Endothelial cell of umbilical vein (primary cell): ENCODE data around the gene NGLY1.

ENCODE experiments used
- CTCF ChIP-seq, 2 donors: IDR thresholded peaks; 1 replicate in 1 of 2; 2 replicates in 1 of 2; pipeline ENCODE4 v1.5.1; 2011; ENCODE audit warnings: low read length in 2 of 2, mild to moderate bottlenecking in 2 of 2, moderate library complexity in 2 of 2, control low read depth in 1 of 2, inconsistent platforms in 1 of 2, low read depth in 1 of 2; ENCODE audit not compliant: insufficient read depth in 1 of 2; ENCODE audit errors: extremely low read depth in 1 of 2
- EZH2 ChIP-seq: IDR thresholded peaks from 2 replicates; pipeline ENCODE4 v1.6.1; 2012; ENCODE audit warnings: borderline replicate concordance, low read depth, mild to moderate bottlenecking, moderate library complexity, low read length, inconsistent platforms; ENCODE audit not compliant: severe bottlenecking
- FOS ChIP-seq: IDR thresholded peaks from 2 replicates; pipeline ENCODE4 v1.6.1; 2011; ENCODE audit warnings: mild to moderate bottlenecking, low read length, moderate library complexity, borderline replicate concordance; ENCODE audit not compliant: insufficient read depth
- GATA2 ChIP-seq: IDR thresholded peaks from 2 replicates; pipeline ENCODE4 v1.7.0; 2011; ENCODE audit warnings: low read depth, mild to moderate bottlenecking, moderate library complexity, mixed read lengths, low read length; ENCODE audit not compliant: insufficient read length, insufficient read depth
- MYC ChIP-seq: IDR thresholded peaks from one replicate; pipeline ENCODE4 v1.6.1; 2011; ENCODE audit warnings: mild to moderate bottlenecking, low read depth, low read length
- POLR2A ChIP-seq: IDR thresholded peaks from 2 replicates; pipeline ENCODE4 v1.6.1; 2012; ENCODE audit warnings: low read depth, mild to moderate bottlenecking, control low read depth, low read length
- POLR2AphosphoS5 ChIP-seq: IDR thresholded peaks from 2 replicates; pipeline ENCODE4 v1.6.1; 2012; ENCODE audit warnings: low read depth, mild to moderate bottlenecking, control low read depth, low read length, moderate library complexity; ENCODE audit not compliant: insufficient read depth

GRCh38 chr3:25775936-25776335, 7.3 kb downstream of the NGLY1 start:
- TF ChIP-seq MYC, result no peak
- no peak for TF ChIP-seq CTCF (IDR thresholded peaks at IDR 0.05; ENCODE audit: extremely low read depth in 1 of 2, insufficient read depth in 1 of 2, low read depth in 1 of 2, low read length in 2 of 2)
- TF ChIP-seq EZH2, result no peak
- no peak for TF ChIP-seq POLR2A
- TF ChIP-seq GATA2, result no peak
- TF ChIP-seq POLR2AphosphoS5, result no peak
- no peak for TF ChIP-seq FOS
